ENCODE data around the gene RPL22.
A peak's percentile ranks its signal among the peaks of the same experiment; 100 is the strongest.

RPL22 gene

GRCh38 chr1:6234502-6235295, 35.3 kb upstream of the RPL22 start:
- peak overlapping the region; percentile 38 for H3K27ac ChIP-seq (ENCODE audit: low read depth, low read length)
- H4K20me1 ChIP-seq (ENCODE audit: control insufficient read depth, insufficient read depth, low read depth, low read length): no peaks in the 10 kb centered on the region
- peaks cover 8% of the 10 kb centered on the region for H3K27me3 ChIP-seq (ENCODE audit: control insufficient read depth, low read length)
- no peaks in the 10 kb centered on the region for H3F3A ChIP-seq (ENCODE audit: control insufficient read depth, insufficient read depth)
- peaks cover 50% of the 10 kb centered on the region for H3K79me2 ChIP-seq (ENCODE audit: control insufficient read depth, low read length)
- peaks cover 16% of the 10 kb centered on the region for H3K4me1 ChIP-seq (ENCODE audit: control insufficient read depth, low read length)
- peak overlapping the region; percentile 82 for H3K4me2 ChIP-seq (ENCODE audit: low read length)
- no peaks in the 10 kb centered on the region for H3K9me2 ChIP-seq (replicated peaks; ENCODE audit: control insufficient read depth, low read length)
- H3K36me3 ChIP-seq (ENCODE audit: control insufficient read depth, low read length): peaks cover 52% of the 10 kb centered on the region
- H3K4me3 ChIP-seq (ENCODE audit: low read length): peak overlapping the region; percentile 93
- no peaks in the 10 kb centered on the region for H3K9me3 ChIP-seq (ENCODE audit: control insufficient read depth, insufficient read depth, low read length)
- TF ChIP-seq CTCF (IDR thresholded peaks at IDR 0.05; ENCODE audit: low read depth, low read length, poor library complexity, severe bottlenecking) (no peak), EZH2phosphoT487 (IDR thresholded peaks at IDR 0.05; ENCODE audit: borderline replicate concordance, low read length) (no peak)

- H3K79me2 ChIP-seq (ENCODE audit: control insufficient read depth, low read length): peaks cover 56% of the 10 kb centered on the region
- no peak overlapping the region for H3K4me2 ChIP-seq (ENCODE audit: low read length)
- H3K4me3 ChIP-seq (ENCODE audit: low read length): no peak overlapping the region
- TF ChIP-seq EZH2phosphoT487 (IDR thresholded peaks at IDR 0.05; ENCODE audit: borderline replicate concordance, low read length): no peak
- no peak for TF ChIP-seq CTCF (IDR thresholded peaks at IDR 0.05; ENCODE audit: low read depth, low read length, poor library complexity, severe bottlenecking)
- H3K9me2 ChIP-seq (replicated peaks; ENCODE audit: control insufficient read depth, low read length): no peaks in the 10 kb centered on the region
- no peaks in the 10 kb centered on the region for H4K20me1 ChIP-seq (ENCODE audit: control insufficient read depth, insufficient read depth, low read depth, low read length)
- H3K36me3 ChIP-seq (ENCODE audit: control insufficient read depth, low read length): peaks cover 60% of the 10 kb centered on the region
- no peaks in the 10 kb centered on the region for H3F3A ChIP-seq (ENCODE audit: control insufficient read depth, insufficient read depth)
- peaks cover 16% of the 10 kb centered on the region for H3K4me1 ChIP-seq (ENCODE audit: control insufficient read depth, low read length)
- H3K27ac ChIP-seq (ENCODE audit: low read depth, low read length): no peak overlapping the region
- no peaks in the 10 kb centered on the region for H3K27me3 ChIP-seq (ENCODE audit: control insufficient read depth, low read length)
- H3K9me3 ChIP-seq (ENCODE audit: control insufficient read depth, insufficient read depth, low read length): no peaks in the 10 kb centered on the region
Measured at GRCh38 chr1:6233376-6233775, 34.0 kb upstream of the RPL22 start.

- Histone ChIP-seq H3K4me2 (ENCODE audit: low read length) (no peak overlapping the region), H3K36me3 (ENCODE audit: control insufficient read depth, low read length) (peaks cover 81% of the 10 kb centered on the region), H3K27ac (ENCODE audit: low read depth, low read length) (no peak overlapping the region)
Measured at GRCh38 chr1:6225651-6226050, 26.3 kb upstream of the RPL22 start.

More at GRCh38 chr1:6225651-6226050, 26.3 kb upstream of the RPL22 start:
- Histone ChIP-seq H3K9me2 (replicated peaks; ENCODE audit: control insufficient read depth, low read length) (no peaks in the 10 kb centered on the region), H4K20me1 (ENCODE audit: control insufficient read depth, insufficient read depth, low read depth, low read length) (peaks cover 8% of the 10 kb centered on the region; the same call in 1 of the 2 replicates), H3K4me3 (ENCODE audit: low read length) (no peak overlapping the region), H3K27me3 (ENCODE audit: control insufficient read depth, low read length) (no peaks in the 10 kb centered on the region), H3K9me3 (ENCODE audit: control insufficient read depth, insufficient read depth, low read length) (no peaks in the 10 kb centered on the region), H3F3A (ENCODE audit: control insufficient read depth, insufficient read depth) (no peaks in the 10 kb centered on the region; the same call in 1 of the 2 replicates), H3K79me2 (ENCODE audit: control insufficient read depth, low read length) (peaks cover 35% of the 10 kb centered on the region), H3K4me1 (ENCODE audit: control insufficient read depth, low read length) (no peaks in the 10 kb centered on the region)
- TF ChIP-seq EZH2phosphoT487 (IDR thresholded peaks at IDR 0.05; ENCODE audit: borderline replicate concordance, low read length): no peak
- TF ChIP-seq CTCF (IDR thresholded peaks at IDR 0.05; ENCODE audit: low read depth, low read length, poor library complexity, severe bottlenecking): no peak

All from DOHH2 (cell line).